Ishikawa (cell line): ENCODE data around the gene SERPINE3.

ENCODE experiments used
- CEBPB ChIP-seq: IDR thresholded peaks from 2 replicates; pipeline ENCODE4 v1.6.1; 2012
- EP300 ChIP-seq: IDR thresholded peaks from 2 replicates; pipeline ENCODE4 v1.6.1; 2012; ENCODE audit warnings: borderline replicate concordance
- MAX ChIP-seq: IDR thresholded peaks from 2 replicates; pipeline ENCODE4 v1.6.1; 2012
- RAD21 ChIP-seq: IDR thresholded peaks from 2 replicates; pipeline ENCODE4 v1.6.1; 2012; ENCODE audit warnings: low read depth
- REST ChIP-seq: IDR thresholded peaks from 2 replicates; pipeline ENCODE4 v1.6.1; 2012; ENCODE audit warnings: low read depth, mild to moderate bottlenecking
- TCF12 ChIP-seq: IDR thresholded peaks from 2 replicates; pipeline ENCODE4 v1.6.1; 2012; ENCODE audit warnings: low read depth
- TEAD4 ChIP-seq: IDR thresholded peaks from 2 replicates; pipeline ENCODE4 v1.6.1; 2012
- USF1 ChIP-seq: IDR thresholded peaks from 2 replicates; pipeline ENCODE4 v1.6.1; 2012
- ZBTB7A ChIP-seq: IDR thresholded peaks from 2 replicates; pipeline ENCODE4 v1.6.1; 2012; ENCODE audit warnings: low read depth

- TF ChIP-seq REST (no peak), USF1 (no peak), EP300 (no peak), RAD21 (no peak), MAX (no peak), ZBTB7A (no peak), CEBPB (no peak), TCF12 (no peak), TEAD4 (no peak)
Observed at GRCh38 chr13:51373451-51373850, 34.0 kb downstream of the SERPINE3 start.
